Pancreas (tissue), 10 donors: ENCODE results near the gene PRKCA. TPM values are rescaled to one million over a fixed set of nuclear protein-coding genes. Genes with fewer than 3 reads are reported as not detected.
A peak's percentile ranks its signal among the peaks of the same experiment; 100 is the strongest.

ENCODE experiments used
- ATAC-seq, 4 donors: fragments of 200-7000 bp; cut with Tn5 transposase; one replicate each; pipeline versions ENCODE4 v1.8.0 to v1.9.1; 2020; ENCODE audit warnings: mild to moderate bottlenecking in 4 of 4, moderate library complexity in 4 of 4
- DNase-seq, 6 donors: peaks; one replicate each; pipeline ENCODE4 v3.0.0-alpha.2; 2020
- FAIRE-seq: peaks from 2 replicates; lab custom pipeline; 2012; peaks lifted over from hg19 to GRCh38; lab: Jason Lieb, UNC
- H3K27ac ChIP-seq, 4 donors: fragments of 200-600 bp; sonication (generic); 1 replicate in 3 of 4; 2 replicates in 1 of 4; pipeline versions ENCODE4 v1.5.0 to v1.8.0; 2020
- H3K27me3 ChIP-seq, 4 donors: fragments of 200-600 bp; one replicate each; pipeline ENCODE4 v1.8.0; 2021
- H3K36me3 ChIP-seq, 3 donors: fragments of 200-600 bp; sonication (generic) in 1 of 3; one replicate each; pipeline versions ENCODE4 v1.5.0 to v1.8.0; 2020 to 2021
- H3K4me1 ChIP-seq, 3 donors: fragments of 200-600 bp; one replicate each; pipeline ENCODE4 v1.8.0; 2021
- H3K4me3 ChIP-seq, 4 donors: fragments of 200-600 bp; sonication (generic) in 2 of 4; one replicate each; pipeline versions ENCODE4 v1.5.0 to v1.8.0; 2020 to 2021
- H3K9me3 ChIP-seq, 4 donors: fragments of 200-600 bp; one replicate each; pipeline ENCODE4 v1.8.0; 2021
- CTCF ChIP-seq, 4 donors: fragments of 200-600 bp; sonication (generic) in 3 of 4; IDR thresholded peaks; one replicate each; pipeline versions ENCODE4 v1.5.0 to v1.8.0; 2021; ENCODE audit warnings: antibody characterized with exemption in 4 of 4
- WGBS, 2 donors: extraction: QIAGEN DNeasy Blood & Tissue Kit; methylation state at CpG; one replicate each; pipeline ENCODE4 v1.1.7; 2013; 5-methylcytosine and 5-hydroxymethylcytosine counted together
- intact Hi-C, 3 donors: fragments of 100-400 bp; cut with DNase I; formaldehyde crosslinking; loops; one replicate each; pipeline versions ENCODE4 v1.11.1 to v1.14.2; 2022
- polyA plus RNA-seq, 2 donors: library from polyadenylated mRNA; stranded (reverse); fragments of 200-250 nt; gene quantifications; one replicate each; pipeline ENCODE4 v1.2.3, GENCODE V29; 2013
- total RNA-seq, 6 donors: library from RNA; stranded (reverse); fragmentation: NEBNext Ultra II Directional in 4 of 6; extraction: Animal tissue kit (Norgen Biotek cat#: 25700) in 4 of 6; gene quantifications; one replicate each; pipeline versions ENCODE4 v1.2.1 to v1.2.4, GENCODE V29; 2021 to 2023
- donor health status: healthy with polysubstance abuse.
- donor health status: DM: no; HTN: no; CAD: no; lungs with moderate emphysema.
- donor health status: DM: no; HTN: no; CAD: no.
- donor health status: control.
- donor health status: control.
- donor health status: Bipolar disorder and iron deficiency.
- donor health status: DM: yes; HTN: yes; CAD: no.
- donor health status: DM: no; HTN: no; CAD: no.
- donor health status: DM: no; HTN: no; CAD: no.
- donor health status: DM: yes; HTN: yes; CAD: no.

The PRKCA gene
- total and polyA plus RNA-seq, 8 donors, result 3.5 to 22.3 (median 10.2) TPM

- H3K4me1 ChIP-seq, result no peaks in the 10 kb centered on the region
- H3K9me3 ChIP-seq, result no peaks in the 10 kb centered on the region
- peak in 4 of 6 donors; percentile 25 to 53 (median 38) for DNase-seq
- no peak for FAIRE-seq
- H3K36me3 ChIP-seq, result no peaks in the 10 kb centered on the region
- H3K27ac ChIP-seq, result no peak overlapping the region
- peak in 3 of 4 donors; percentile 45 to 81 (median 45) for ATAC-seq
- WGBS, 2 donors, result 45 to 55% methylated on average over 2 of the region's 2 CpGs
- intact Hi-C loops, result no loop called here
- no peak for TF ChIP-seq CTCF (IDR thresholded peaks at IDR 0.05)
- no peak overlapping the region for H3K4me3 ChIP-seq
- H3K27me3 ChIP-seq, result no peaks in the 10 kb centered on the region
These were observed 462.1 kb downstream of the PRKCA start for GRCh38 chr17:66764506-66764905.

GRCh38 chr17:66767154-66767933, 464.9 kb downstream of the PRKCA start:
- Histone ChIP-seq H3K27ac (no peak overlapping the region), H3K27me3 (no peaks in the 10 kb centered on the region), H3K4me1 (peaks cover 0 to 3% (median 0%) of the 10 kb centered on the region in 3 donors), H3K9me3 (no peaks in the 10 kb centered on the region), H3K4me3 (no peak overlapping the region), H3K36me3 (no peaks in the 10 kb centered on the region)
- ATAC-seq (no peak), DNase-seq (no peak), FAIRE-seq (no peak)
- TF ChIP-seq CTCF (IDR thresholded peaks at IDR 0.05), result no peak
- intact Hi-C loops, result no loop called here
- 96 to 98% methylated on average over 3 of the region's 3 CpGs for WGBS, 2 donors

DNA sequence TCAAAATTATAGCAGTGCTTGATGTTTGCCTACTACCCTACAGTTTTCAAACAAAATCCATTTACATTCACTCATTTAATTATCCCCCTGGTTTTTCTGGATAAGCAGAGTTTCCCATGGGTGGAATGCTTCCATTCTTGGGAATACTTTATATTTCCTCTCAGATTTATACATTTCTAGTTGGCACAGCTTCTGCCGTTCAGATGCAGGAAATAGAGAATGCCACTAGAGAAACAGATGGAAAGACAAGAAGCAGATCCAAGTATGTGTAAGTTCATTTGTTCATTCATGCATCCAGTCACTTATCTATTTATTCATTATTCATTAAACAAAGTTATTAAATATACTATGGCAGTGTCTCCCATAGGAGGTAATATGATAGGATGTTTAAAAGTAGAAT, 467.5 kb downstream of the PRKCA start:
- Histone ChIP-seq H3K27ac (no peak overlapping the region), H3K4me3 (no peak overlapping the region), H3K36me3 (no peaks in the 10 kb centered on the region), H3K4me1 (peaks cover 0 to 9% (median 6%) of the 10 kb centered on the region in 3 donors), H3K27me3 (no peaks in the 10 kb centered on the region), H3K9me3 (no peaks in the 10 kb centered on the region)
- FAIRE-seq, result no peak
- intact Hi-C loops, result no loop called here
- WGBS, 2 donors, result 74 to 80% methylated on average over 1 of the region's 1 CpG
- no peak for DNase-seq
- no peak for ATAC-seq
- TF ChIP-seq CTCF (IDR thresholded peaks at IDR 0.05), result no peak

GRCh38 chr17:66772148-66772812, 469.9 kb downstream of the PRKCA start:
- FAIRE-seq, result no peak
- intact Hi-C loops, result no loop called here
- peak in 3 of 6 donors; percentile 35 to 61 (median 54) for DNase-seq
- Histone ChIP-seq H3K4me3 (no peak overlapping the region), H3K27ac (peak overlapping the region in 2 of 4 donors; percentile 18 to 40), H3K4me1 (peaks cover 0 to 9% (median 6%) of the 10 kb centered on the region in 3 donors), H3K36me3 (no peaks in the 10 kb centered on the region), H3K27me3 (no peaks in the 10 kb centered on the region), H3K9me3 (no peaks in the 10 kb centered on the region)
- TF ChIP-seq CTCF (IDR thresholded peaks at IDR 0.05), result no peak
- peak; percentile 83 to 96 (median 92) for ATAC-seq
- WGBS, 2 donors, result 44% methylated on average over 5 of the region's 5 CpGs
